IPS-18c (cell line): Measurements from ENCODE around the gene LRRC41.
"Not testable (repeated sequence)": the region's sequence is repeated elsewhere in the genome, so short reads cannot be mapped to it uniquely, and the experiment has no call there.

Source experiments
- H3K4me3 ChIP-seq: 2 replicates; pipeline ENCODE4 v1.7.0; 2013; ENCODE audit warnings: low read depth, mild to moderate bottlenecking, low read length, moderate library complexity; ENCODE audit not compliant: insufficient read depth
- H3K9me3 ChIP-seq: one replicate; pipeline ENCODE4 v1.6.1; 2013; ENCODE audit warnings: mild to moderate bottlenecking, low read length, moderate library complexity; ENCODE audit not compliant: control insufficient read depth, insufficient read depth

The LRRC41 gene

DNA sequence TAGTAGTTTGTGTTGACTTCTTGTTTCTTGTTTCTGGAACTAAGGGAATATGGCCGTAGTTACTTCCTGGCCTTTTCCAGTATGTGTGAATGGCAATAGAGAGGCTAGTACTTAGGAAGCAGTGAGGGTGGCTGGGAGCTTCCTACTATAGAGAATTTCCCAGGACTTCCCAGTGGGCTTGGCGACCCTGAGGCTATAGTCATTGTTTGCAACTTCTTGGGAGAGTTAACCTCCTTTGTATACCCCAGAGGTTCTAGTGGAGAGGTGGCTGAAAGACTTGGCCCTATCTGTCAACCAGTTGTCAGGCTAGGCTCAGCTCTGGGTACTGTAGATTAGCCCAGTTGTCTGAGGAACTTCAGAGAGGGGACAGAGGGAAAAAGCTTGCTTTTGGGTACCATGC lies 40.3 kb downstream of the LRRC41 start:
- Histone ChIP-seq H3K4me3 (no peak overlapping the region), H3K9me3 (no peaks in the 10 kb centered on the region)

DNA sequence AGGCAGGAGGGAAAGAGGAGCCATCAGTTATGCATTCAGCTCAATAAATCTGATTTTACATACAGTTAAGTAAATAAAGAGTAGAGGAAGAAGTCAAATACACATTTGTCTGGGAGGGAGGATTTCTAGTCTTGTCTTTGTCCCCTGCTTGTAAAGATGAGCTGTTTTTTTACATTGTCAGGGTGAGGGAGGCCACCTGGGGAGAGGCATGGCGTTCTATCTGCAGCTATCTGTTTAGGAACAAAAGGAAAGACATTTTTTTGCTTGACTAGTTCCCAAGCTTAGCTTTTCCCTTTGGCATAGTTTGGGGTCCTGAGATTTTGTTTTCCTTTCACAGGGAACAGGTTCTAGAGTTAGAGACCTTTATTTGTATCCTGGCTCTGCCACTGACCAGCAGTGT lies 40.9 kb downstream of the LRRC41 start:
- Histone ChIP-seq H3K9me3 (no peaks in the 10 kb centered on the region), H3K4me3 (no peak overlapping the region)

GRCh38 chr1:46256523-46256922 lies 46.9 kb downstream of the LRRC41 start:
- Histone ChIP-seq H3K4me3 (no peak overlapping the region), H3K9me3 (no peaks in the 10 kb centered on the region)

DNA sequence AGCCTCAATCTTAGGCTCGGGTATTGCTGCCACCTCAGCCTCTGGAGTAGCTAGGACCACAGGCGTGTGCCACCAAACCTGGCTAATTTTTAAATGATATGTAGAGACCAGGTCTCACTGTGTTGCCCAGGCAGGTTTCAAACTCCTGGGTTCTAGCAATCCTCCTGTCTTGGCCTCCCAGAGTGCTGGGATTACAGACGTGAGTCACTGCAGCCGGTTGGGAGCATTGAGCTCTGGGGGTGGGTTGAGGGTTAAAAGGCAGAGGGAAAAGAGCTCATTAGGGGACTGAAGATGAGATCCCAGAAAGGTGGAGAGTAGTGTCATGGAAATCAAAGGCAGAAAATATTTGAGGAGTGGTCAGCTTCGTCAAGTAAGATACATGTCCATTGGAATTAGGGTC lies 48.7 kb downstream of the LRRC41 start:
- H3K9me3 ChIP-seq: no peaks in the 10 kb centered on the region
- no peak overlapping the region for H3K4me3 ChIP-seq

- H3K9me3 ChIP-seq: no peaks in the 10 kb centered on the region
- H3K4me3 ChIP-seq: peak overlapping the region; percentile 73
These were observed 55.1 kb downstream of the LRRC41 start for GRCh38 chr1:46248122-46248920.

DNA sequence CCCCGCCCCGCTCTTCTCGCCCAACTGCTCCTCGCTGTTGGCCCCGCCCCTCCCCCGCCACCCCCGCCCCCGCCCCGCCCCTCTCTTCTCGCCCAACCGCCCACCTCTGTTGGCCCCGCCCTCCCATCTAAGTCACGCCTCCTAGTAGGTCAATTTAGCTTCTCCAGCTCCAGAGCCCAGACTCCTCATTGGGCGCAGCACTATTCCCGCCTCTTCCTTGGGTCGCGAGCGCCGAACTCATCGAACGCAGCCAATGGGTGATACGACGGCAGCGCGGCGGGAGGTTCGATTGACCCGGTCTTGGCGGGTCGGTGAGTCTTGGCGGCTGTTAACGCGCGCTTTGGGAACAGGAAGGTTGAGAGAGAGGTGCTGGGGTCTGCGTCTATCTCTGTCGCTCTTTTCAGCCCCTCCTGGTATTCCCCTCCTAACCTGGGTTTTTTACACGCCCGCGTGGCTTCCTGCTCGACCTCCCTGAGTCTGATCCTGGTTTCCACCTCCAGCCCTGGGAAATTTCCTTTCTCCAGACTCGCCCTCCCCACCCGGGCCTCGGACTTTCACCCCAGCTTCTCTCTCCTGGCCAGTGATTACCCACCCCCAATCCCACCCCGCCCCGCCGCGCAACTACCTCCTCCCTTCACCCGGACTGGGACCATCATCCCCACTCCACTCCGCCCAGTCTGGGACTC lies 55.8 kb downstream of the LRRC41 start, which contains the start of gene RAD54L:
Gene RAD54L (plus strand): TSS at position 328 of the 686 bp plus-strand sequence. CDS start 643 bp downstream, outside the sequence.
- Histone ChIP-seq H3K4me3 (peak within 1 kb of the TSS; percentile 87), H3K9me3 (no peaks in the 10 kb centered on the region)

DNA sequence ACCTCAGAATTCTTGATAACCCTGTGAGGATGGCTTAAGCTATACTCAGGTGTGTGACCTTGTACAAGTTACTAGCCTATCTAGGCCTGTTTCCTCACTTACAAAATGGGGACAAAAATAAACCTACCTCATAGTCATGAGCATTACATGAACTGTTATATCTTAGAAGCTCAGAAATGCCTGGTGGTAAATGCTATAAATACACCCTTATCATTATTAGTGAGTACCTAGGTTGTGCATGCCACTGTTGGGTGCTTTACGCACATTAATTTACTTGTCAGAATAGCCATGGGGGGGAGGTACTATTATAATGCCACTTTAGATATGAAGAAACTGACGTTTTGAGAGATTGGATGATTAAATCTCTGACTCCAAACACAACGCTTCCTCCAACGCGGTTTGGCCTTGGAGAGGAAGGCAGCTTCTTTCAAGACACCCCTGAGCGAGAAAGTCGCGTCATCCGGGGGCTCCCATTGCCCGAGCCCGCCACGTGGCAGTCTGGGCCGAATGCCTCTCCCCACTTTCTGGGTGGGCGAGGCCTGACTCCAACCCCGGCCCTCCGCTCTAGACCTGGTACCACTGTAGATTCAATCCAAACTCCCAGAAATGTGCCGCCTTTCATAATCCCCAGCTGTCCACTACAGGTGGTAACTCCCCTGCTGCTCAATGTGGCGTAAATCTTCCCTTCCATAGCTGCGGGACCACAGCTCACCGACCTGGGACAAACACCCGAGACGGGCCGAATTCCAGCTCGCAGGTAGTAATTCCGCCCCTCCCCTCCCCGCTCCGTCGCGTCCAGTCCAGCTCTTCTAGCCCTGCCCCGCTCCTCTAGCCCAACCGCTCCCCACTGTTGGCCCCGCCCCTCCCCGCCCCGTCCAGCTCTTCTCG lies 56.6 kb downstream of the LRRC41 start:
- Histone ChIP-seq H3K4me3 (peak overlapping the region; percentile 87), H3K9me3 (no peaks in the 10 kb centered on the region)

DNA sequence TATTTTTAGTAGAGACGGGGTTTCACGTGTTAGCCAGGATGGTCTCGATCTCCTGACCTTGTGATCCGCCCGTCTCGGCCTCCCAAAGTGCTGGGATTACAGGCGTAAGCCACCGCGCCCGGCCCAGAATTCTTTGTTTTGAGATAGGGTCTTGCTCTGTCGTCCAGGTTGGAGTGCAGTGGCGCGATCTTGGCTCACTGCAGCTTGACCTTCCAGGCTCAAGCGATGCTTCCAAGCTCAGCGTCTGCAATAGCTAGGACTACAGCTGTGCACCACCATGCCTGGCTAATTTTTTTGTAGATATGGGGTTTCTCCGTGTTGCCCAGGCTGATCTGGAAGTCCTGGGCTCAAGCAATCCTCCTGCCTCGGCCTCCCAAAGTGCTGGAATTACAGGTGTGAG lies 57.3 kb downstream of the LRRC41 start:
- H3K9me3 ChIP-seq, H3K4me3 ChIP-seq: not testable (repeated sequence)

DNA sequence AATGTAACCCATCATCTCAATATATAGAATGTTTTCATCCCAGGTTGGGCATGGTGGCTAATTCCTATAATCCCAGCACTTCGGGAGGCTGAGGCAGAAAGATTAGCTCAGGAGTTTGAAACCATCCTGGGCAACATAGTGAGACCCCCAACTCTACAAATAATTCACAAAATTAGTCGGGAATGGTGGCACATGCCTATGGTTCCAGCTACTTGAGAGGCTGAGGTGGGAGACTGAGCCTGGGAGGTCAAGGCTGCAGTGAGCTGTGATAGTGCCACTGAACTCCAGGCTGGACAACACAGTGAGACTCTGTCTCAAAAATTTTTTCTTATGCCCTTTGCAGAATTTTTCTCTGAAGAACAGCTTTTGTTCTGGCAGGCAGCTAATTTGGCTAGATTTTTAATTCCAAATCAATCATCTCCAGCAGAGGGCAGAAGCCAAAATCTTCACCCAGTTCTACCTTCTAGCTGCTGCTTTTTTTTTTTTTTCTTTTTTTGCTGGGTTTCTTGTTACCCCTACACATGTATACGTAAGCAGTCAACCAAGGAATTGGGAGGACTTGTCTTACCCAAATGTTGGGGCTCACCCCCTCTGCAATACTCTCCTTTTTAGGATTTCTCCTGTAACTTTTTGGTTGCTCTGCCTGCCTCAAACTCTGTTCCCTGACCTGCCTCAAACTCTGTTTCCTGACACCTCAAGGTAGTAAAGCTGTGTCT lies 58.6 kb downstream of the LRRC41 start:
- no peaks in the 10 kb centered on the region for H3K9me3 ChIP-seq
- H3K4me3 ChIP-seq: no peak overlapping the region

DNA sequence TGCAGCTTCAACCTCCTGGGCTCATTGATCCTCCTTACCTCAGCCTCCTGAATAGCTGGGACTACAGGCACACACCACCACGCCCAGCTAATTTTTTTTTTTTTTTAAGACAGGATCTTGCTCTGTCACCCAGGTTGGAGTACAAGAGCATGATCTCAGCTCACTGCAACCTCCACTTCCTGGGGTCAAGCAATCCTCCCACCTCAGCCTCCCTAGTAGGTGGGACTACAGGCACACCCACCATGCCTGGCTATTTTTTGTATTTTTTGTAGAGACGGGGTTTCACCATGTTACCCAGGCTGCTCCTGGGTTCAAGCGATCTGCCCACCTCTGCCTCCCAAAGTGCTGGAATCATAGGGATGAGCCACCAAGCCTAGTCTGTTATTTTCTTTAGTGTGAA lies 59.6 kb downstream of the LRRC41 start:
- not testable (repeated sequence) for H3K4me3 ChIP-seq, H3K9me3 ChIP-seq

GRCh38 chr1:46242918-46243317 lies 60.5 kb downstream of the LRRC41 start:
- H3K9me3 ChIP-seq: no peaks in the 10 kb centered on the region
- no peak overlapping the region for H3K4me3 ChIP-seq

GRCh38 chr1:46241733-46242132 lies 61.7 kb downstream of the LRRC41 start:
- H3K4me3 ChIP-seq, H3K9me3 ChIP-seq: not testable (repeated sequence)

DNA sequence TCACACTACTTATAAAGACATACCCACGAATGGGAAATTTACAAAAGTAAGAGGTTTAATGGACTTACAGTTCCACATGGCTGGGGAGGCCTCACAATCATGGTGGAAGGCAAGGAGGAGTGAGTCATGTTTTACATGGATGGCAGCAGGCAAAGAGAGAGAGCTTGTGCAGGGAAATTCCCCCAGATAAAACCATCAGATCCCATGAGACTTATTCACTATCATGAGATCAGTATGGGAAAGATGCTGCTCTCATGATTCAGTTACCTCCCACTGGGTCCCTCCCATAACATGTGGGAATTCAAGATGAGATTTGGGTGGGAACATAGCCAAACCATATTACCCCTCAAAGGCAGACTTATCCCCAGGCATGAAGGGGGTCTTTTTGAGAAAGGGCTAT lies 64.6 kb downstream of the LRRC41 start:
- not testable (repeated sequence) for H3K9me3 ChIP-seq, H3K4me3 ChIP-seq

DNA sequence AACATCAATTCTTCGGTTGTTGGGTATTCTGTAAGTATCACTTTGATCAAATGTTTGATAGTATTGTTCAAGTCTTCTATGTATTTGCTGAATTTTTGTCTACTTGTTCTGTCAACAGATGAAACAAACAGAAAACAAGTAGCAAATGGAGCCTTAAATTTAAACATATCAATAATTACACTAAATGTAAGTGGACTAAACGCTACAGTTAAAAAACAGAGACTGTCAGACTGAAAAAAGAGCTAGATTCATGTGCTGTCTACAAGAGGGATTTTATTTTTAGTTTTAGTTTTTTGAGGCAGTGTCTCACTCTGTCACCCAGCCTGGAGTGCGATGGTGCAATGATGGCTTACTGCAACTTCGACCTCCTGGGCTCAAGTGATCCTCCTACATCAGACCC lies 66.5 kb downstream of the LRRC41 start:
- no peaks in the 10 kb centered on the region for H3K9me3 ChIP-seq
- no peak overlapping the region for H3K4me3 ChIP-seq

DNA sequence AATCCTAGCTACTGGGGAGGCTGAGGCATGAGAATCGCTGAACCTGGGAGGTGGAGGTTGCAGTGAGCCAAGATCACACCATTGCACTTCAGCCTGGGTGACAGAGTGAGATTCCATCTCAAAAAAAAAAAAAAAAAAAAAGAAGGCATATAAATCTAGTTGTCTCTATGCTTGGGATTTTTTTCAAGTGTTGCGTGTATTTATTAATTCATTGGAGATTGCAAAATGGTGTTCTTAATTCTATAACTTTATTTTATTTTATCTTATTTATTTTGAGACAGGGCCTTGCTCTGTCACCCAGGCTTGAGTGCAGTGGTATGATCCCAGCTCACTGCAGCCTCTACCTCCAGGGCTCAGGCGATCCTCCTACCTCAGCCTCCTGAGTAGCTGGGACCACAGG lies 72.2 kb downstream of the LRRC41 start:
- H3K9me3 ChIP-seq, H3K4me3 ChIP-seq: not testable (repeated sequence)
